ENCODE results near the gene MITF.

Gene MITF

DNA sequence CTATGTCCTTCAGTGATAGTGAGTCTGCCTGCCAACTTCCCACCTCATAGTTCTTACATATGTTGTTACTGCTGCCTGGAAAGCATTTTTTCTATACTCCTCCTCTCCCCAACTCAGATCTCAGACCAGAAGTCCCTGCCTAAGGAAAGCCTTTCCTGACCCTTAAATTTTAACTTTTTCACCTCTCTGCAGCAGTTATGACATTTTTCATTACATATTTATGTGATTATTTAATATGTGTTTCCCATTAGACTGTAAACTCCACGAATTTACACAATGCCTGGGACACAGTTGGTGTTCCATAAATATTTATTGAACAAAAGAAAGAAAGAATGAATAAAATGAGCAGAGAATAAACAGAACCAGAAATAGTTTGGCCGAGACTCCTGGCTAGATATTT lies 125.5 kb downstream of the MITF start:
- H3K4me1 ChIP-seq (ENCODE audit: control insufficient read depth, insufficient read depth, low read length): peaks cover 22% of the 10 kb centered on the region
- H3K36me3 ChIP-seq (ENCODE audit: control insufficient read depth, insufficient read depth, low read length): no peaks in the 10 kb centered on the region
- no peaks in the 10 kb centered on the region for H3K27me3 ChIP-seq (ENCODE audit: control insufficient read depth, insufficient read depth, low read length)
- no peak overlapping the region for H3K4me3 ChIP-seq (ENCODE audit: low read length)
- H3K9ac ChIP-seq (ENCODE audit: low read length): no peak overlapping the region
- peak overlapping the region; percentile 36 for H3K27ac ChIP-seq (ENCODE audit: low read depth, low read length)

DNA sequence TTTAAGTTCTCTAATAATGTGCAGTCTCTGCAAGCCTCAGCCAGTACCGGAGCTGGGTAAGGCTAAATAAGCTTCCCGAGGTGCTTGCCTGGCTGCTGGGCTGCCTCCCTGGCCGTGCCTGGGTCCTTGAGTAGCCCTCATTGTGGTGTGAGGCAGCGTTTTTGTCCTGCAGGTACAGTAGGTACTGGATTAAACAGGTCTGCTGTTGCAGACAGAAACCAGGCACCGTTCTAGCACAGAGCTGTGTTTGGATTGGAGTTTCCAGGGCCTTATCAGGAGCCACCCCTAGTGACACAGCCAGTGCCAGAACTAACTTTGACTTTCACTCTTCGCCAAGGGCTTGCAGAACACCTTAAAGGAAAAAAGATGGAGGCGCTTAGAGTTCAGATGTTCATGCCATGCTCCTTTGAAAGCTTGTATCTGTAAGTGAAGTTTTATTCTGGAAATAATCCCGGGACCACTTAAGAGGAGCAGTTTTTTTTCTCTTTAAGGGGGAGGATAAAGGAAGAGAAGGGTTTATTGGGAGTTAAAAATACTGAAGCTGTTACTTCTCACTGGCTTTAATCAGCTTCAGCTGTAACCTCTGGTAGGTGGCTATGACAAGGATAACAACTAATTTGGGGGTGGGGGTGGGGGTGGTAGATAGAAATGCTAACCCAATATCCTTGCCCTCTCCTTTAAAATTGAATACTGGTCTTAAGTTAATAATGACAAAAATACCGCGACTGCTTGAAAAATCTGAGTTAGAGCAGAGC lies 126.8 kb downstream of the MITF start:
- peaks cover 22% of the 10 kb centered on the region for H3K4me1 ChIP-seq (ENCODE audit: control insufficient read depth, insufficient read depth, low read length)
- no peaks in the 10 kb centered on the region for H3K27me3 ChIP-seq (ENCODE audit: control insufficient read depth, insufficient read depth, low read length)
- H3K36me3 ChIP-seq (ENCODE audit: control insufficient read depth, insufficient read depth, low read length): no peaks in the 10 kb centered on the region
- no peak overlapping the region for H3K9ac ChIP-seq (ENCODE audit: low read length)
- H3K27ac ChIP-seq (ENCODE audit: low read depth, low read length): peak overlapping the region; percentile 60
- peak overlapping the region; percentile 34 for H3K4me3 ChIP-seq (ENCODE audit: low read length)

DNA sequence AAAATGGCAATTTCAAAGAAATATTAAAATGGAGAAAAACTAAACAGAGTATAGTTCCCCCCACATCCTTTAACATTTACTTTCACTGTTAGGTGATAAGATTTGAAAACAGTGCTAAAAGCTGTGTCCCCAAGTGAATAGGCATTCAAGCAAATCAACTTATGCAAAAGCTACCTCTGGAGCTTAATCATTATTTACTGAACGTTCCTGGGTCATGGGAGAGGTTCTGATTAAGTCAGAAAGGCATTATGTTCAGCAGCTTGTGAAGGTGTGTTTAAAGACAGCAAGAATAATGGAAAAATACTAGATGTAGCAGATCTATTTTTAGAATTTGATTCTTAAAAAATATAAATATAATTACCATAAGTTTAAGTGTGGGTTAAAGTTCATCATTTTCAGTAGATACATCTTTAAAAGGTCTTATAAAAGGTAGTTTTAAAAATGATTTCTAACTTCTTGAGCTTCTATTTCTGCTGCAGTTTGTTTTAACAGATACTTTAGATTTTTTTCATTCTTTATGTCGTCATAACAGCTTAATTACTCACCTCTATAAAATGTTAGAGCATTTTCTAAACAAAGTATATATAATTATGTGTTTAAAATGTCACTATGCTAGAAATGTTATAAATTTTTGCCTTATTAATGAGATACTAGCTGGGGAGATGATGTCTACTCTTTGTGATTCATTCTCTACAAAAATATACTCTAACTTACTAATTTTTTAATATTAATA lies 127.9 kb downstream of the MITF start:
- H3K36me3 ChIP-seq (ENCODE audit: control insufficient read depth, insufficient read depth, low read length): no peaks in the 10 kb centered on the region
- H3K4me1 ChIP-seq (ENCODE audit: control insufficient read depth, insufficient read depth, low read length): peaks cover 28% of the 10 kb centered on the region
- H3K27me3 ChIP-seq (ENCODE audit: control insufficient read depth, insufficient read depth, low read length): no peaks in the 10 kb centered on the region
- H3K9ac ChIP-seq (ENCODE audit: low read length): no peak overlapping the region
- H3K27ac ChIP-seq (ENCODE audit: low read depth, low read length): peak overlapping the region; percentile 54
- no peak overlapping the region for H3K4me3 ChIP-seq (ENCODE audit: low read length)

DNA sequence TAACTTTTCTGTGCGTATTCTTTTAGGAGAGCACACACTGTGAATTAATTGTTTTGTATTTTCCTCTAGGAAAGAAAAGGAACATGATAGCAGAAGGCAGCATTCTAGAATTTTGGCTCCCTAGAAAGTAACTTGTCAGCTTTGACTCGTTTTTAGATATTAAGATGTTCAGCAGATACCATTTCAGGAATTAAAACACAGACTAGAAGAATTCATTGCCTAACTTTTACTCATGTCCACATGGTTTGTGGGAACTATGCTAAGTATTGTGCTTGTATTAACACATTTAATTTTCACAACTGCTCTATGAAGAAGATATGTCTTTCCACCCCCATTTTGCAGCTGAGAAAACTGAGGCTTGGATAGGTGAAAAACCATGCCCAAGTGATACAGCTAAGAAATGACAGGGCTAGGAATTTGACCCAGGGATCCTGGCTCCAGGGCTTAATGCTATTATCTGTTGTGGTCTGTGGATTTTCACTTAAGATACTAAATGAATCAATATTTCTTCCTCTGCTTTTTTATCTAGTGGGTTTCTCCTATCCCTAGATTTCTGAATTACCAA lies 128.8 kb downstream of the MITF start:
- Histone ChIP-seq H3K27me3 (ENCODE audit: control insufficient read depth, insufficient read depth, low read length) (no peaks in the 10 kb centered on the region), H3K4me1 (ENCODE audit: control insufficient read depth, insufficient read depth, low read length) (peaks cover 26% of the 10 kb centered on the region), H3K27ac (ENCODE audit: low read depth, low read length) (peak overlapping the region; percentile 44), H3K4me3 (ENCODE audit: low read length) (no peak overlapping the region), H3K9ac (ENCODE audit: low read length) (no peak overlapping the region), H3K36me3 (ENCODE audit: control insufficient read depth, insufficient read depth, low read length) (no peaks in the 10 kb centered on the region)

DNA sequence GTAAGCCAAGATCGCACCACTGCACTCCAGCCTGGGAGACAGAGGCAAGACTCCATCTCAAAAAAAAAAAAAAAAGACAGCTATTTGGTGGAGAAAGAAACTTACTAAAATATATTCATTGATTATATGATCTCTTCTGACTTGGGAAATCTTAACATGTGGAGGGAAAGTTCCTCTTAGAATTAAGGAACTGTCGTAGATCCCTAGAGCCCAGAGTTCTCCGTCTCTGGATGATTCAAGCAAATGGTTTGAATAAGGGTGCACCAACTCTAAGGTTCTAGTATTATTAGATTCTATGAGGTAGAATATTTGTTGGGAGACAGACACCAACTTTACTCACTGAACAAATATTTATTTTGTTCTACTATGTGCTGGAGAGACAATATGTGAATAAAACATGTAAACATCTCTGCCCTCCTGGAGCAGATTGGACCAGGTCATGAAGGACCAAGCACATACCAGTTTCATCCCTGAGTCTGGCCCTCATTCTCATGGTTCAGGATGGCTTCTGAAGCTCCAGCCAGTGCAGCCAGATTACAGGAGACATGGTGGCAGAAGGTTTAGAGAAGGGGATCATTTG lies 129.7 kb downstream of the MITF start:
- Histone ChIP-seq H3K27me3 (ENCODE audit: control insufficient read depth, insufficient read depth, low read length) (no peaks in the 10 kb centered on the region), H3K9ac (ENCODE audit: low read length) (no peak overlapping the region), H3K4me1 (ENCODE audit: control insufficient read depth, insufficient read depth, low read length) (peaks cover 26% of the 10 kb centered on the region)

DNA sequence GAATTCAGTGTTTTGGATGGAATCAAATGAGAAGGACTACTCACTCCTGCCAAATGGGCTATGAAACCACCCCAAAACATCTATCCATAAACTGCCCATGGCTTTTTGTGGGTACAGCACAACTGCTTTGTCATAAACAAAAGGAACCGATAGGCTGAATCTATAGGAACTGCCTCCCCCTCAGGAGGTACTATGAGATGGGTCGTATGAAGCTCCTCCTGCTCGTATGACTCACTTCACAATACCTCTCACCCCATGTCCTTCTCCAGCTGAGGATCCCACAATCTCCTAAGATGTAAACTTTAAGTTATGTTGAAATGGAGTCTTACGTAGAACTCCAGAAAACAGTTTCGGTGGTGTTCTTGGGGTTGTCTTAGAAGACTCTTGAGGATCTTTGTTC lies 130.4 kb downstream of the MITF start:
- Histone ChIP-seq H3K36me3 (ENCODE audit: control insufficient read depth, insufficient read depth, low read length) (no peaks in the 10 kb centered on the region), H3K27me3 (ENCODE audit: control insufficient read depth, insufficient read depth, low read length) (no peaks in the 10 kb centered on the region), H3K4me1 (ENCODE audit: control insufficient read depth, insufficient read depth, low read length) (peaks cover 24% of the 10 kb centered on the region), H3K27ac (ENCODE audit: low read depth, low read length) (no peak overlapping the region), H3K4me3 (ENCODE audit: low read length) (no peak overlapping the region), H3K9ac (ENCODE audit: low read length) (no peak overlapping the region)

More for the DNA sequence above, 129.7 kb downstream of the MITF start:
- no peak overlapping the region for H3K27ac ChIP-seq (ENCODE audit: low read depth, low read length)
- no peak overlapping the region for H3K4me3 ChIP-seq (ENCODE audit: low read length)
- no peaks in the 10 kb centered on the region for H3K36me3 ChIP-seq (ENCODE audit: control insufficient read depth, insufficient read depth, low read length)

DNA sequence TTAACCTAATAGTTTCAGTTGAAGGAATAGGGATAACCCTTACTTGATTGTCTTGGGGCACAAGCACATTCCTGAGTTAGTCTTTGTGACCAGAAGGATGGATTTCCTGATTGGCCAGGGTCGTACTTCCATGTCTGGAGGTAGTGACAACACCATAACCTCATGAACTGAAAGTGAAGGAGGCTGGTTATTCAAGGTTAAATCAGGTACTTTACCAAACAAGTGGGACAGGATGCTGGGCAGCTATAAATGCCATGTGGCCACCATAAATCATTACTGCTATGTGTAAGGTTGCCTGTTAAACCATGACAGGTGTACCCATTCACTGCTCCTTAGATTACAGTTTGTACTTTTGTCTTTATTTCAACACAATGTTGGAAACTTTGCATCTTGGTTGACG lies 132.0 kb downstream of the MITF start:
- Histone ChIP-seq H3K9ac (ENCODE audit: low read length) (no peak overlapping the region), H3K4me3 (ENCODE audit: low read length) (no peak overlapping the region), H3K27ac (ENCODE audit: low read depth, low read length) (no peak overlapping the region), H3K36me3 (ENCODE audit: control insufficient read depth, insufficient read depth, low read length) (no peaks in the 10 kb centered on the region), H3K4me1 (ENCODE audit: control insufficient read depth, insufficient read depth, low read length) (peaks cover 17% of the 10 kb centered on the region), H3K27me3 (ENCODE audit: control insufficient read depth, insufficient read depth, low read length) (no peaks in the 10 kb centered on the region)

DNA sequence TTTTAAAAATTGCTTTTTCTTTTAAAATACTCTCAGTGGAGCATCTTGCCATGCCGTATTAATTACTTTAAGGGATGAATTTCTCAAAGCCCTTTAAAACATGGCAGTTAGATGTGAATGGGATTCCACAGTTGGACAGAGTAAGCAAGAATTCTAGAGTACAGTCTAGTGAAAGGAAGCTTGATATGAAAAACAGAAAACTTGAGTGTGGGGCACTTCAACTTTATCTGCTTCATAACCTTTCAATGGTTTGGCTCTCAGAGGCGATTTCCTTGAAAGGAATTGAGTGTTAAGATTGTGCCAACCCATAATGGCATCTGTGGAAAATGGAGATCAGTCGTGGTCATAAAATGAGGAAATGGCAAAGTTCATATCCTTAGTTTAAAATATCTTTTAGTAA lies 132.6 kb downstream of the MITF start:
- no peaks in the 10 kb centered on the region for H3K27me3 ChIP-seq (ENCODE audit: control insufficient read depth, insufficient read depth, low read length)
- peaks cover 12% of the 10 kb centered on the region for H3K4me1 ChIP-seq (ENCODE audit: control insufficient read depth, insufficient read depth, low read length)
- no peaks in the 10 kb centered on the region for H3K36me3 ChIP-seq (ENCODE audit: control insufficient read depth, insufficient read depth, low read length)
- H3K9ac ChIP-seq (ENCODE audit: low read length): no peak overlapping the region
- no peak overlapping the region for H3K27ac ChIP-seq (ENCODE audit: low read depth, low read length)
- H3K4me3 ChIP-seq (ENCODE audit: low read length): no peak overlapping the region

DNA sequence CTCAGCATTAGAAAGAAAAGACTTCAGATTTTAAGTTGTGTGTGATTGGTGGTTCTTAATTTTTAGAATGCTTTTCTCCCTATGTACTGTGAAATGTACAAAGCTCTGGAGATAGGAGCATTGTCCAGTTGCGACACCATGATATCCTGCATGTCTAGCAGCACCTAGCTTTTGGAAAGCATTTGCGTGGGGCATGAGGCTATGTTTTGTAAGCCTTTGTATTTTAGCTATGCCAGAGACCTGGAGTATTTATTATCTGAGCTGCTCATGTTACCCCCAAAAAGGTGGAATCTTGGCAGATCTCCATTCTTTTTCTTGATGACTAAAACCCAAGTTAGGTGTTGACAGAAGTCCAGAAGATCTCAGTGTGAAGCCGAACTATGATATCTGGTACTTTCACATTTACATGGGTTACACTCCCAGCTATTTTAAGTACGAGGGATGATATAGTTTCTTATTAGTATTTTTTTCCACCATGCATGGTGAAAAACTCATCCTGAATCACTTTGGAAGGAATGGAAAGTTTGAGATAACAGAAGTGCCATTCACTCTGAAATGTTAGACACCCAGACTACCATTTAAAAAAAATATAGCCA lies 133.6 kb downstream of the MITF start:
- no peaks in the 10 kb centered on the region for H3K36me3 ChIP-seq (ENCODE audit: control insufficient read depth, insufficient read depth, low read length)
- H3K27ac ChIP-seq (ENCODE audit: low read depth, low read length): no peak overlapping the region
- H3K27me3 ChIP-seq (ENCODE audit: control insufficient read depth, insufficient read depth, low read length): no peaks in the 10 kb centered on the region
- H3K4me3 ChIP-seq (ENCODE audit: low read length): no peak overlapping the region
- peaks cover 9% of the 10 kb centered on the region for H3K4me1 ChIP-seq (ENCODE audit: control insufficient read depth, insufficient read depth, low read length)
- no peak overlapping the region for H3K9ac ChIP-seq (ENCODE audit: low read length)

DNA sequence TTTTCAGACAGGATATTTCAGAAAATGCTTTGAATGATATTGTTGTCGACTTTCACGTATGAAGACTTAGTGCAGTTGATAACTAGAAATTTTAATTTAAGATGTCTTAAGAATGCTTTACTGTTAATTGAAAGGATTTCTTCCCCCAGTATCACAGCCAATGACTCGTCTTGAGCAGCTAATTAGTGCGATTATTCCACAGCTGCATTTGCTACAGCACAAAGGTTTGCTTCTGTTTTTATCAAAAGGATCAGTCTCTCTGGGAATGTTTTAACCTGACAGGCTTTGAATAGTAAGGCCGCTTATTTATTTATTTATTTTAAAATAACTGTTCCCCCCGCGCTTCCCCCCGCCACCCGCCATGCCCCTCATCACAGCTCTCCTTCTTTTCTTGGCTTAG lies 136.8 kb downstream of the MITF start:
- Histone ChIP-seq H3K4me3 (ENCODE audit: low read length) (no peak overlapping the region), H3K27me3 (ENCODE audit: control insufficient read depth, insufficient read depth, low read length) (no peaks in the 10 kb centered on the region), H3K27ac (ENCODE audit: low read depth, low read length) (no peak overlapping the region), H3K36me3 (ENCODE audit: control insufficient read depth, insufficient read depth, low read length) (no peaks in the 10 kb centered on the region), H3K9ac (ENCODE audit: low read length) (no peak overlapping the region), H3K4me1 (ENCODE audit: control insufficient read depth, insufficient read depth, low read length) (peaks cover 6% of the 10 kb centered on the region)

DNA sequence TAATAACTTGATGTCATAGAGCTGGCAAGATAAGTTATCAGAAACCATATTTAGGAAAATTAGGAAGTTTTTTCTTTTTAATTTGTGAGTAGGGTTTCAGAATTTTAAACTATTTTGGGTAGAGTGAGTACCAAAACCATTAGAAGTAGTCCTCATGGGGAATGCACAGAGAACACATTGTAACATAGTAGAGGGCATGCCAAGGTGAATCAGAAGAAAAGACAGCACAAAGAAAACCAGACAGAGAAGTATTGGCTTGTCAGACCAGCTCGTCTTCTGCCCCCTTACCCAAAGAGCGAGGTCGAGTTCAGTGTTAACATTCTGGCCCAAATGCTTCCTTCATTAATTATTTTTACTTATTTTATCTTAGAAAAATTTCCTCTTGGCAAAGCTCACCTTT lies 139.0 kb downstream of the MITF start:
- Histone ChIP-seq H3K27ac (ENCODE audit: low read depth, low read length) (no peak overlapping the region), H3K36me3 (ENCODE audit: control insufficient read depth, insufficient read depth, low read length) (no peaks in the 10 kb centered on the region), H3K9ac (ENCODE audit: low read length) (no peak overlapping the region), H3K4me3 (ENCODE audit: low read length) (no peak overlapping the region), H3K27me3 (ENCODE audit: control insufficient read depth, insufficient read depth, low read length) (no peaks in the 10 kb centered on the region), H3K4me1 (ENCODE audit: control insufficient read depth, insufficient read depth, low read length) (no peaks in the 10 kb centered on the region)

DNA sequence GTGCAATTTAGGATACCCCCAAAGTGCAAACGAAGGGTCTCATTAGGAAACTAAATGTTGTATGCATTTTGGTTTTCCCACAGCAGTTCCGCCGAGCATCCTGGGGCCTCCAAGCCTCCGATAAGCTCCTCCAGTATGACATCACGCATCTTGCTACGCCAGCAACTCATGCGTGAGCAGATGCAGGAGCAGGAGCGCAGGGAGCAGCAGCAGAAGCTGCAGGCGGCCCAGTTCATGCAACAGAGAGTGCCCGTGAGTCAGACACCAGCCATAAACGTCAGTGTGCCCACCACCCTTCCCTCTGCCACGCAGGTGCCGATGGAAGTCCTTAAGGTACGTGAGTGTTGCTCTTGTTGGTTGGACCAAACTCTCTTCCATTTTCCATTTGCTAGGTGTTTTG lies 139.8 kb downstream of the MITF start:
- Histone ChIP-seq H3K27me3 (ENCODE audit: control insufficient read depth, insufficient read depth, low read length) (no peaks in the 10 kb centered on the region), H3K27ac (ENCODE audit: low read depth, low read length) (no peak overlapping the region), H3K4me1 (ENCODE audit: control insufficient read depth, insufficient read depth, low read length) (no peaks in the 10 kb centered on the region), H3K9ac (ENCODE audit: low read length) (no peak overlapping the region), H3K36me3 (ENCODE audit: control insufficient read depth, insufficient read depth, low read length) (no peaks in the 10 kb centered on the region), H3K4me3 (ENCODE audit: low read length) (no peak overlapping the region)

Data from rectal smooth muscle tissue (tissue), 1 donor.